Measurements from ENCODE around the gene SSTR3. TPM values are rescaled to one million over a fixed set of nuclear protein-coding genes. Genes with fewer than 3 reads are reported as not detected.

The SSTR3 gene
- total and polyA plus RNA-seq, 4 donors, result 0.19 TPM; not detected in 3

DNA sequence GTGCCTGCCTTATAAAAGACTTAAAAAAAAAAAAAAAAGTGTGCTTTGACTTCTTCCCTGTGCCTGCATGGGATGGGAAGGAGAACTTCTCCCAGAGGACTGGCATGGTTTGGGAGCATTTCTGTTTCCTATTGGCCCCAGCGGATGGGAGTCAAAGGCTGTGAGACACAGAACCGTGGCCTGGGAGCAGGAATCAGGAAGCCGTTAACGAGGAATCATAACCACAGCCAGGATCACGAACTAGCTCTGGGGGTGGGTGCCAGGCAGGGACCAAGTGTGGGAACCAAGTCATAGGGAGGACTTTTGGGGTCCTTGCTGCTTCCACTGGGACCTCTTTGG lies 24.8 kb downstream of the SSTR3 start:
- TF ChIP-seq, protein P1, sequence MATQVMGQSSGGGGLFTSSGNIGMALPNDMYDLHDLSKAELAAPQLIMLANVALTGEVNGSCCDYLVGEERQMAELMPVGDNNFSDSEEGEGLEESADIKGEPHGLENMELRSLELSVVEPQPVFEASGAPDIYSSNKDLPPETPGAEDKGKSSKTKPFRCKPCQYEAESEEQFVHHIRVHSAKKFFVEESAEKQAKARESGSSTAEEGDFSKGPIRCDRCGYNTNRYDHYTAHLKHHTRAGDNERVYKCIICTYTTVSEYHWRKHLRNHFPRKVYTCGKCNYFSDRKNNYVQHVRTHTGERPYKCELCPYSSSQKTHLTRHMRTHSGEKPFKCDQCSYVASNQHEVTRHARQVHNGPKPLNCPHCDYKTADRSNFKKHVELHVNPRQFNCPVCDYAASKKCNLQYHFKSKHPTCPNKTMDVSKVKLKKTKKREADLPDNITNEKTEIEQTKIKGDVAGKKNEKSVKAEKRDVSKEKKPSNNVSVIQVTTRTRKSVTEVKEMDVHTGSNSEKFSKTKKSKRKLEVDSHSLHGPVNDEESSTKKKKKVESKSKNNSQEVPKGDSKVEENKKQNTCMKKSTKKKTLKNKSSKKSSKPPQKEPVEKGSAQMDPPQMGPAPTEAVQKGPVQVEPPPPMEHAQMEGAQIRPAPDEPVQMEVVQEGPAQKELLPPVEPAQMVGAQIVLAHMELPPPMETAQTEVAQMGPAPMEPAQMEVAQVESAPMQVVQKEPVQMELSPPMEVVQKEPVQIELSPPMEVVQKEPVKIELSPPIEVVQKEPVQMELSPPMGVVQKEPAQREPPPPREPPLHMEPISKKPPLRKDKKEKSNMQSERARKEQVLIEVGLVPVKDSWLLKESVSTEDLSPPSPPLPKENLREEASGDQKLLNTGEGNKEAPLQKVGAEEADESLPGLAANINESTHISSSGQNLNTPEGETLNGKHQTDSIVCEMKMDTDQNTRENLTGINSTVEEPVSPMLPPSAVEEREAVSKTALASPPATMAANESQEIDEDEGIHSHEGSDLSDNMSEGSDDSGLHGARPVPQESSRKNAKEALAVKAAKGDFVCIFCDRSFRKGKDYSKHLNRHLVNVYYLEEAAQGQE (IDR thresholded peaks at IDR 0.05), result no peak
- TF ChIP-seq NR2F2 (IDR thresholded peaks at IDR 0.05), result no peak
- no peak for TF ChIP-seq GABPA (IDR thresholded peaks at IDR 0.05 in 1 of 2, conservative IDR thresholded peaks at IDR 0.05 in 1 of 2)
- TF ChIP-seq SP1 (IDR thresholded peaks at IDR 0.05), result no peak
- no peak overlapping the region for H3K9ac ChIP-seq (ENCODE audit: low read depth in 1 of 2, low read length in 2 of 2)
- H3K9me3 ChIP-seq (ENCODE audit: control insufficient read depth in 4 of 4, low read length in 3 of 4), result no peaks in the 10 kb centered on the region
- H3K4me1 ChIP-seq (ENCODE audit: control insufficient read depth in 4 of 4, insufficient read depth in 4 of 4, low read length in 3 of 4), result peaks cover 4 to 15% (median 8%) of the 10 kb centered on the region in 4 donors
- WGBS, result 57% methylated on average over 5 of the region's 5 CpGs
- no peaks in the 10 kb centered on the region for H3K27me3 ChIP-seq (ENCODE audit: control insufficient read depth in 4 of 4, insufficient read depth in 4 of 4, low read length in 3 of 4)
- H3K4me3 ChIP-seq (ENCODE audit: low read depth in 1 of 3, low read length in 3 of 3), result no peak overlapping the region
- peaks cover 0 to 4% (median 0%) of the 10 kb centered on the region in 4 donors for H3K36me3 ChIP-seq (ENCODE audit: control insufficient read depth in 4 of 4, insufficient read depth in 3 of 4, low read depth in 1 of 4, low read length in 3 of 4)
- no peak for DNase-seq (ENCODE audit: low spot score)
- H3K27ac ChIP-seq (ENCODE audit: low read depth in 1 of 2, low read length in 2 of 2), result peak overlapping the region; percentile 76 to 84

DNA sequence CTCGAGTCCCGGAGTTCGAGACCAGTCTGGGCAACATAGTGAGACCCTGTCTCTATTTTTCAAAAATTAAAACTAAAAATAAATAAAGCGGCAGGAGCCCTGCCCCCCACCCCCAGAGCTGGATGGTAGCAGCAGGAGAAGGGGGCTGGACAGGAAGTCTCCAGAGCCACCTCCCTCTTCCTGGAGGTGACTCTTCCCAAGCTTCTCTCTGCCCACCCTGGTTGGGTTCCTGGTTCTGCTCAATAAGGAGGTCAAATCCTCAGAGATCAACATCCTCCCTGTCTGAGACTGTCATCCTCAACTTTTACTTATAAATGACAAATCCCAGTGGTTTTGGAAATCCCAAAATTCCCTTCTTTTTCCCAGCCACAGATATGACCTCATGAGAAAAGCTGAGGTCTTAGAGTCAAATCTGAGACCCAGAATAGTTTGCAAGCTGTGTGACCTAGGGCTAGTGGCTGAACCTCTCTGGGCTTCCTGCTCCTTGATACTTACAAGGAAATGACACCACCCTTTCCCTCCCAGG lies 25.2 kb downstream of the SSTR3 start:
- Histone ChIP-seq H3K9ac (ENCODE audit: low read depth in 1 of 2, low read length in 2 of 2) (peak overlapping the region in 1 of 2 donors; percentile 28), H3K36me3 (ENCODE audit: control insufficient read depth in 4 of 4, insufficient read depth in 3 of 4, low read depth in 1 of 4, low read length in 3 of 4) (peaks cover 0 to 4% (median 0%) of the 10 kb centered on the region in 4 donors), H3K9me3 (ENCODE audit: control insufficient read depth in 4 of 4, low read length in 3 of 4) (no peaks in the 10 kb centered on the region), H3K4me3 (ENCODE audit: low read depth in 1 of 3, low read length in 3 of 3) (no peak overlapping the region), H3K4me1 (ENCODE audit: control insufficient read depth in 4 of 4, insufficient read depth in 4 of 4, low read length in 3 of 4) (peaks cover 4 to 15% (median 8%) of the 10 kb centered on the region in 4 donors), H3K27ac (ENCODE audit: low read depth in 1 of 2, low read length in 2 of 2) (peak overlapping the region; percentile 76 to 84), H3K27me3 (ENCODE audit: control insufficient read depth in 4 of 4, insufficient read depth in 4 of 4, low read length in 3 of 4) (no peaks in the 10 kb centered on the region)
- no peak for DNase-seq (ENCODE audit: low spot score)
- TF ChIP-seq GABPA (IDR thresholded peaks at IDR 0.05 in 1 of 2, conservative IDR thresholded peaks at IDR 0.05 in 1 of 2), result no peak
- TF ChIP-seq, protein P1 (IDR thresholded peaks at IDR 0.05), result no peak
- TF ChIP-seq, protein P2, sequence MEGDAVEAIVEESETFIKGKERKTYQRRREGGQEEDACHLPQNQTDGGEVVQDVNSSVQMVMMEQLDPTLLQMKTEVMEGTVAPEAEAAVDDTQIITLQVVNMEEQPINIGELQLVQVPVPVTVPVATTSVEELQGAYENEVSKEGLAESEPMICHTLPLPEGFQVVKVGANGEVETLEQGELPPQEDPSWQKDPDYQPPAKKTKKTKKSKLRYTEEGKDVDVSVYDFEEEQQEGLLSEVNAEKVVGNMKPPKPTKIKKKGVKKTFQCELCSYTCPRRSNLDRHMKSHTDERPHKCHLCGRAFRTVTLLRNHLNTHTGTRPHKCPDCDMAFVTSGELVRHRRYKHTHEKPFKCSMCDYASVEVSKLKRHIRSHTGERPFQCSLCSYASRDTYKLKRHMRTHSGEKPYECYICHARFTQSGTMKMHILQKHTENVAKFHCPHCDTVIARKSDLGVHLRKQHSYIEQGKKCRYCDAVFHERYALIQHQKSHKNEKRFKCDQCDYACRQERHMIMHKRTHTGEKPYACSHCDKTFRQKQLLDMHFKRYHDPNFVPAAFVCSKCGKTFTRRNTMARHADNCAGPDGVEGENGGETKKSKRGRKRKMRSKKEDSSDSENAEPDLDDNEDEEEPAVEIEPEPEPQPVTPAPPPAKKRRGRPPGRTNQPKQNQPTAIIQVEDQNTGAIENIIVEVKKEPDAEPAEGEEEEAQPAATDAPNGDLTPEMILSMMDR (IDR thresholded peaks at IDR 0.05; ENCODE audit: low read depth, low read length, missing input control), result no peak
- no peak for TF ChIP-seq JUND (IDR thresholded peaks at IDR 0.05)
- TF ChIP-seq FOXA2 (IDR thresholded peaks at IDR 0.05), result no peak
- TF ChIP-seq HNF4G (IDR thresholded peaks at IDR 0.05), result no peak
- TF ChIP-seq SP1 (IDR thresholded peaks at IDR 0.05), result no peak
- WGBS, result 67% methylated on average over 4 of the region's 4 CpGs

Data from liver (tissue), 9 donors.